HG03139 (cell line): ENCODE results near the gene YIPF1.
"Not testable (repeated sequence)": the region's sequence is repeated elsewhere in the genome, so short reads cannot be mapped to it uniquely, and the experiment has no call there.

Experiments
- ATAC-seq: cut with Tn5 transposase; IDR thresholded peaks from one replicate; pipeline ENCODE4 v1.9.1; 2021; ENCODE audit not compliant: unreplicated experiment

Gene YIPF1

GRCh38 chr1:53895421-53895820 is 5.8 kb upstream of the YIPF1 start:
- no peak for ATAC-seq

GRCh38 chr1:53894644-53895043 is 5.0 kb upstream of the YIPF1 start:
- ATAC-seq, result no peak

GRCh38 chr1:53893999-53894636 is 4.5 kb upstream of the YIPF1 start, which contains the start of gene DIO1:
TSS of gene DIO1 (plus strand) at chr1:53894187. CDS start at chr1:53894211, 24 bp downstream.
- no peak for ATAC-seq

GRCh38 chr1:53892911-53893310 is 3.3 kb upstream of the YIPF1 start:
- ATAC-seq, result no peak

GRCh38 chr1:53891678-53892077 is 2.1 kb upstream of the YIPF1 start:
- ATAC-seq, result no peak

- ATAC-seq, result no peak
Observed at GRCh38 chr1:53891018-53891417, 1.4 kb upstream of the YIPF1 start.

- no peak for ATAC-seq
Observed at GRCh38 chr1:53890522-53890941, 935 bp upstream of the YIPF1 start.

GRCh38 chr1:53888681-53889080 is 916 bp downstream of the YIPF1 start:
- ATAC-seq, result no peak

GRCh38 chr1:53883600-53883999 is 6.0 kb downstream of the YIPF1 start:
- not testable (repeated sequence) for ATAC-seq

- not testable (repeated sequence) for ATAC-seq
Observed at GRCh38 chr1:53881853-53882252, 7.7 kb downstream of the YIPF1 start.

- no peak for ATAC-seq
Observed at GRCh38 chr1:53878492-53879105, 11.0 kb downstream of the YIPF1 start.

GRCh38 chr1:53875150-53875549 is 14.4 kb downstream of the YIPF1 start:
- not testable (repeated sequence) for ATAC-seq

GRCh38 chr1:53871773-53872484 is 17.7 kb downstream of the YIPF1 start:
- no peak for ATAC-seq

- ATAC-seq, result no peak
Observed at GRCh38 chr1:53871221-53871620, 18.4 kb downstream of the YIPF1 start.

- no peak for ATAC-seq
Observed at GRCh38 chr1:53869454-53870117, 20.0 kb downstream of the YIPF1 start.

GRCh38 chr1:53868565-53868964 is 21.0 kb downstream of the YIPF1 start:
- ATAC-seq, result no peak

- no peak for ATAC-seq
Observed at GRCh38 chr1:53862507-53862906, 27.1 kb downstream of the YIPF1 start.

- ATAC-seq, result no peak
Observed at GRCh38 chr1:53860967-53861411, 28.6 kb downstream of the YIPF1 start.

- no peak for ATAC-seq
Observed at GRCh38 chr1:53851571-53852285, 37.9 kb downstream of the YIPF1 start.

GRCh38 chr1:53850082-53850673 is 39.4 kb downstream of the YIPF1 start:
- ATAC-seq, result no peak
